Measurements from ENCODE around the gene PPP5C.

Gene PPP5C

DNA sequence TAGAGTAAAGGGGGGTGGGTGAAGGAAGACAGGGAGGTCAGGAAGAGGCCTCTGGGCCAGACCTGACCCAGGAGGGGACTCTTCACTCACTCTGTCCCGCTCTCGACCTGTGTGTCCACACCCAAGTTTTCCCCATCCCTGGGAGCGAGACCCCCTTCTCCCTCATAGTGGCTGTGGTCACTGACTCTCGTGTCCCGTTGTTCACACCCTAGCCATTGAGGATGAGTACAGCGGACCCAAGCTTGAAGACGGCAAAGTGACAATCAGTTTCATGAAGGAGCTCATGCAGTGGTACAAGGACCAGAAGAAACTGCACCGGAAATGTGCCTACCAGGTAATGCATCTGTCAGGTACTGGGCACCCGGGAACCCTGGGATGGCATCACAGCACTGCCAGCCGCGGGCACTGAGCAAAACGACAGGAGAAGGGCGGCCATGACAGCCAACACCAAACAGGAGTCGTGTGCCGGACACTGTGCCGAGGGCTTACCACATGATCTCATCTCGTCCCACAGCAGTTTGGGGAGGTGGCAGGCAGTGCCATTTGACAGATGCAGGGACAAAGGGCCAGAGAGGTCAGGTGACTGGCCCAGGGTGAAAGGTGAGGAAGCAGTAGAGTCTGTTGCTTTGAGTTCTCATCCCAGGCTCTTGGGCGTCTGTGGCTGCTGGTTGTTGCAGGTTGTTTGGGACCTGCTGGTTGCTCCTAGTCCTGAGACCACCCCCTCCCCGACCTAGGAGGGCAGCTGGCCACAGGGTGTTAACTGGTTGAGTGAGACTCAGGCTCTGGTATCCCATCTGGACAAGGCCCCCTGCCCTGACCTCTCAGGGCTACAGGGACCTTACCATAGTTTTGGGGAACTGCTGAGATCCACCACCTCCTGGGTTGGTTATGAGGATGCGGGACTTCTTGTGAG lies 29.6 kb downstream of the PPP5C start:
- H2BK120ac ChIP-seq (ENCODE audit: low read depth, low read length): no peak overlapping the region
- no peak overlapping the region for H2BK5ac ChIP-seq (ENCODE audit: low read length)
- H3K27ac ChIP-seq (ENCODE audit: low read depth, low read length): no peak overlapping the region
- no peak overlapping the region for H3K4me3 ChIP-seq (ENCODE audit: low read length)
- H4K8ac ChIP-seq (ENCODE audit: low read depth, low read length): no peak overlapping the region
- H3K18ac ChIP-seq (ENCODE audit: low read length): no peak overlapping the region
- H2AK5ac ChIP-seq (ENCODE audit: low read length): no peak overlapping the region
- no peaks in the 10 kb centered on the region for H3K27me3 ChIP-seq (ENCODE audit: insufficient read depth, low read length, poor library complexity)
- no peak for DNase-seq
- no peak overlapping the region for H4K5ac ChIP-seq (ENCODE audit: low read length)
- peaks cover 16% of the 10 kb centered on the region for H3K79me2 ChIP-seq (ENCODE audit: control insufficient read depth, insufficient read depth, low read length)
- no peak overlapping the region for H2BK15ac ChIP-seq (replicated peaks; ENCODE audit: low read depth)
- no peak overlapping the region for H3K9ac ChIP-seq (ENCODE audit: low read length)
- no peak overlapping the region for H3K23ac ChIP-seq (ENCODE audit: low read length)
- H3K4me1 ChIP-seq (ENCODE audit: control insufficient read depth, low read depth, low read length): peaks cover 16% of the 10 kb centered on the region
- H3K36me3 ChIP-seq (ENCODE audit: control insufficient read depth, insufficient read depth, low read length): peaks cover 3% of the 10 kb centered on the region
- H3K4ac ChIP-seq (ENCODE audit: low read depth, low read length): no peak overlapping the region
- WGBS (ENCODE audit: extremely low coverage, insufficient coverage, low lambda C conversion rate): no CpG with 5 or more reads among the region's 20 CpGs
- peaks cover 21% of the 10 kb centered on the region for H3K79me1 ChIP-seq (ENCODE audit: low read length)
- H3K4me2 ChIP-seq (ENCODE audit: low read length): no peak overlapping the region
- H3K56ac ChIP-seq (ENCODE audit: low read length): no peak overlapping the region

DNA sequence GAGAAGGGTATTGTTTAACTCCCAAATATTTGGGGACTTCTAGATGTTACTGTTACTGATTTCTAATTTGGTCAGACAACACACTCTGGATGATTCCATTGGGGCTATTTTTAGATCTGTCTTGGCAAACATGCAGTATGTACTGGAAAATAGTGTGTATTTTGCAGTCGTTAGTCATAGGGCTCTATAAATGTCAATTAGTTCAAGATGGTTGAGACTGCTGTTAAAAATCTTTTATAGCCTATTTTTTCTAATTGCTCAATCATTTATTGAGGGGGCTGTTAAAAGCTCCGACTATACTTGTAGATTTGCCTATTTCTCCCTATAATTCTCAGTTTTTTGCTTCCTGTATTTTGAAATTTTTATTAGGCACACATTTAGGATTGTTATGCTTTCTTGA lies 31.4 kb downstream of the PPP5C start:
- no peak overlapping the region for H3K4me3 ChIP-seq (ENCODE audit: low read length)
- no CpG with 5 or more reads among the region's 2 CpGs for WGBS (ENCODE audit: extremely low coverage, insufficient coverage, low lambda C conversion rate)
- no peak overlapping the region for H3K27ac ChIP-seq (ENCODE audit: low read depth, low read length)
- no peak overlapping the region for H3K4me2 ChIP-seq (ENCODE audit: low read length)
- no peak overlapping the region for H3K9ac ChIP-seq (ENCODE audit: low read length)
- no peak overlapping the region for H3K18ac ChIP-seq (ENCODE audit: low read length)
- H4K5ac ChIP-seq (ENCODE audit: low read length): no peak overlapping the region
- DNase-seq: no peak
- no peak overlapping the region for H2BK120ac ChIP-seq (ENCODE audit: low read depth, low read length)
- H3K4ac ChIP-seq (ENCODE audit: low read depth, low read length): no peak overlapping the region
- no peak overlapping the region for H2AK5ac ChIP-seq (ENCODE audit: low read length)
- no peak overlapping the region for H2BK5ac ChIP-seq (ENCODE audit: low read length)
- H3K27me3 ChIP-seq (ENCODE audit: insufficient read depth, low read length, poor library complexity): no peaks in the 10 kb centered on the region
- H4K8ac ChIP-seq (ENCODE audit: low read depth, low read length): no peak overlapping the region
- H3K79me1 ChIP-seq (ENCODE audit: low read length): peaks cover 19% of the 10 kb centered on the region
- H2BK15ac ChIP-seq (replicated peaks; ENCODE audit: low read depth): no peak overlapping the region
- peaks cover 3% of the 10 kb centered on the region for H3K36me3 ChIP-seq (ENCODE audit: control insufficient read depth, insufficient read depth, low read length)
- H3K23ac ChIP-seq (ENCODE audit: low read length): no peak overlapping the region
- H3K79me2 ChIP-seq (ENCODE audit: control insufficient read depth, insufficient read depth, low read length): peaks cover 14% of the 10 kb centered on the region
- no peak overlapping the region for H3K56ac ChIP-seq (ENCODE audit: low read length)
- peaks cover 7% of the 10 kb centered on the region for H3K4me1 ChIP-seq (ENCODE audit: control insufficient read depth, low read depth, low read length)

DNA sequence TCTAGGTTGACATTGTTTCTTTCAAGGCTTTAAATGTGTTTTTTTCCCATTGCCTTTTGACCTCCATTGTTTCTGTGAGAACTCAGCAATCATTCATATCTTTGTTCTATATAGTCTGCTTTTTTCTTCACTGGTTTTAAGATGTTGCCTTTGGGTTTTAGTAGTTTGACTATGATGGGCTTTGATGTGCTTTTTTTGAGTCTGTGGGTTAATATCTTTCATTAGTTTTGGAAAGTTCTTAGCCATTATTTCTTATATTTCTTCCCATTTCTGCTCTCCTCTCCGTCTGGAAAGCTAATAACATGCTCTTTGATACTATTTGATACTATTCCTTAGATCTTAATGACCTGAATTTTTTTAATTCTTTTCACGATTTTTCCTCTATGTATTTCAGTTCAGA lies 33.8 kb downstream of the PPP5C start:
- H3K4me2 ChIP-seq (ENCODE audit: low read length): no peak overlapping the region
- DNase-seq: no peak
- no peak overlapping the region for H3K4me3 ChIP-seq (ENCODE audit: low read length)
- H3K4me1 ChIP-seq (ENCODE audit: control insufficient read depth, low read depth, low read length): no peaks in the 10 kb centered on the region
- no peak overlapping the region for H2BK15ac ChIP-seq (replicated peaks; ENCODE audit: low read depth)
- no peak overlapping the region for H2BK5ac ChIP-seq (ENCODE audit: low read length)
- H4K5ac ChIP-seq (ENCODE audit: low read length): no peak overlapping the region
- no peaks in the 10 kb centered on the region for H3K27me3 ChIP-seq (ENCODE audit: insufficient read depth, low read length, poor library complexity)
- H3K9ac ChIP-seq (ENCODE audit: low read length): no peak overlapping the region
- no peak overlapping the region for H3K27ac ChIP-seq (ENCODE audit: low read depth, low read length)
- no peak overlapping the region for H4K8ac ChIP-seq (ENCODE audit: low read depth, low read length)
- no peak overlapping the region for H3K23ac ChIP-seq (ENCODE audit: low read length)
- H3K36me3 ChIP-seq (ENCODE audit: control insufficient read depth, insufficient read depth, low read length): peaks cover 8% of the 10 kb centered on the region
- H3K4ac ChIP-seq (ENCODE audit: low read depth, low read length): no peak overlapping the region
- no CpG with 5 or more reads among the region's 2 CpGs for WGBS (ENCODE audit: extremely low coverage, insufficient coverage, low lambda C conversion rate)
- no peaks in the 10 kb centered on the region for H3K79me2 ChIP-seq (ENCODE audit: control insufficient read depth, insufficient read depth, low read length)
- H3K79me1 ChIP-seq (ENCODE audit: low read length): peaks cover 7% of the 10 kb centered on the region
- no peak overlapping the region for H2BK120ac ChIP-seq (ENCODE audit: low read depth, low read length)
- H2AK5ac ChIP-seq (ENCODE audit: low read length): no peak overlapping the region
- H3K18ac ChIP-seq (ENCODE audit: low read length): no peak overlapping the region
- no peak overlapping the region for H3K56ac ChIP-seq (ENCODE audit: low read length)

DNA sequence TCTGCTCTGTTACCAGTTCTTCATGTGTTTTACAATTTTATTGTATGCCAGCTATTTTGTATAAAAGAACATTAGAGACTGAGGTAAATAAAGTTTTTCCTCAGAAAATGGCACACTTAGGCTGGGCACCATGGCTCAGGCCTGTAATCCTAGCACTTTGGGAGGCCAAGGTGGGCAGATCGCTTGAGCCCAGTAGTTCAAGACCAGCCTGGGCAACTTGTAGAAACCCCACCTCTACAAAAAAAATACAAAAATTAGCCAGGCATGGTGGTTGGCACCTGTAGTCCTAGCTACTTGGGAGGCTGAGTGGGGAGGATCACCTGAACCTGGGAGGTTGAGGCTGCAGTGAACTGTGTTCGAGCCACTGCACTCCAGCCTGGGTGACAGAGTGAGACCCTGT lies 34.5 kb downstream of the PPP5C start:
- WGBS (ENCODE audit: extremely low coverage, insufficient coverage, low lambda C conversion rate): no CpG with 5 or more reads among the region's 2 CpGs
- H3K27ac ChIP-seq (ENCODE audit: low read depth, low read length): no peak overlapping the region
- no peak overlapping the region for H2BK15ac ChIP-seq (replicated peaks; ENCODE audit: low read depth)
- H3K79me1 ChIP-seq (ENCODE audit: low read length): peaks cover 3% of the 10 kb centered on the region
- H2AK5ac ChIP-seq (ENCODE audit: low read length): no peak overlapping the region
- H3K56ac ChIP-seq (ENCODE audit: low read length): no peak overlapping the region
- no peak overlapping the region for H4K8ac ChIP-seq (ENCODE audit: low read depth, low read length)
- no peak overlapping the region for H3K9ac ChIP-seq (ENCODE audit: low read length)
- no peak overlapping the region for H4K5ac ChIP-seq (ENCODE audit: low read length)
- no peak overlapping the region for H3K4ac ChIP-seq (ENCODE audit: low read depth, low read length)
- H3K4me1 ChIP-seq (ENCODE audit: control insufficient read depth, low read depth, low read length): no peaks in the 10 kb centered on the region
- no peak overlapping the region for H2BK120ac ChIP-seq (ENCODE audit: low read depth, low read length)
- no peak overlapping the region for H3K4me3 ChIP-seq (ENCODE audit: low read length)
- no peak overlapping the region for H2BK5ac ChIP-seq (ENCODE audit: low read length)
- no peak overlapping the region for H3K23ac ChIP-seq (ENCODE audit: low read length)
- H3K36me3 ChIP-seq (ENCODE audit: control insufficient read depth, insufficient read depth, low read length): peaks cover 8% of the 10 kb centered on the region
- H3K18ac ChIP-seq (ENCODE audit: low read length): no peak overlapping the region
- no peaks in the 10 kb centered on the region for H3K27me3 ChIP-seq (ENCODE audit: insufficient read depth, low read length, poor library complexity)
- H3K4me2 ChIP-seq (ENCODE audit: low read length): no peak overlapping the region
- no peak for DNase-seq
- no peaks in the 10 kb centered on the region for H3K79me2 ChIP-seq (ENCODE audit: control insufficient read depth, insufficient read depth, low read length)

DNA sequence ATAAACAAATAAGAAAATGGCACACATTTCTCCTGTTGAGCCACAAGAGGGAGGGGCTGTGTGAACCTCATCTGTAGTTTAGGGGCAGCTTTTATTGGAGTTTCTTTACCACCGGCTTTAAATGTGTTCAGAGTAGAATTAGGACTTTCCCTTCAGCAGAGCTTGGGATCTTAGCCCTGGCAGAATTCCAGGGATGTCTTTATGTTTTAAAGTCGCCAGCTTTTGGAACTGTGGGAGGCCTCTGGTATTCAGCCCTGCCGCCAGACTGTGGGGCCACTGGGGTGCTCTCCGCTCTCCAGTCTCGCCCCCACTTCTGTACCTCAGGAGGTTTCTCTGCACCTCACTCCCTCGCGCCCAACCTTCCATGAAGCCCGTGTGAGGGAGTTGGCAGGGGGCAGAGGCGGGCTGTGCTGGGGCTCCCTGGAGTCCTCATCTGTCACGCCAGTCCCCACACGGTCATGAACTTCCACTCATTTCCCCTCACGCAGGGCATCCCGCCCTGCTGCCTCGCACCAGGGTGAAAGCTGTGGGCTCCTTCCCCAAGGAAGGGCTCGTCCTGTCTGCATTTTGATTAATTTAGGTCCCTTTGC lies 35.0 kb downstream of the PPP5C start:
- WGBS (ENCODE audit: extremely low coverage, insufficient coverage, low lambda C conversion rate): no CpG with 5 or more reads among the region's 15 CpGs
- H2BK5ac ChIP-seq (ENCODE audit: low read length): no peak overlapping the region
- peaks cover 9% of the 10 kb centered on the region for H3K36me3 ChIP-seq (ENCODE audit: control insufficient read depth, insufficient read depth, low read length)

More for the DNA sequence above, 35.0 kb downstream of the PPP5C start:
- no peak overlapping the region for H3K56ac ChIP-seq (ENCODE audit: low read length)
- no peak overlapping the region for H3K27ac ChIP-seq (ENCODE audit: low read depth, low read length)
- DNase-seq: no peak
- no peaks in the 10 kb centered on the region for H3K27me3 ChIP-seq (ENCODE audit: insufficient read depth, low read length, poor library complexity)
- H4K5ac ChIP-seq (ENCODE audit: low read length): no peak overlapping the region
- H3K79me2 ChIP-seq (ENCODE audit: control insufficient read depth, insufficient read depth, low read length): no peaks in the 10 kb centered on the region
- peaks cover 2% of the 10 kb centered on the region for H3K79me1 ChIP-seq (ENCODE audit: low read length)
- no peak overlapping the region for H3K4me3 ChIP-seq (ENCODE audit: low read length)
- H2AK5ac ChIP-seq (ENCODE audit: low read length): no peak overlapping the region
- no peaks in the 10 kb centered on the region for H3K4me1 ChIP-seq (ENCODE audit: control insufficient read depth, low read depth, low read length)
- no peak overlapping the region for H2BK120ac ChIP-seq (ENCODE audit: low read depth, low read length)
- no peak overlapping the region for H3K23ac ChIP-seq (ENCODE audit: low read length)
- H3K9ac ChIP-seq (ENCODE audit: low read length): no peak overlapping the region
- no peak overlapping the region for H3K18ac ChIP-seq (ENCODE audit: low read length)
- no peak overlapping the region for H3K4me2 ChIP-seq (ENCODE audit: low read length)
- H2BK15ac ChIP-seq (replicated peaks; ENCODE audit: low read depth): no peak overlapping the region
- no peak overlapping the region for H3K4ac ChIP-seq (ENCODE audit: low read depth, low read length)
- no peak overlapping the region for H4K8ac ChIP-seq (ENCODE audit: low read depth, low read length)

Data from mesendoderm (in vitro differentiated cells).